ENCODE results near the gene PDE1C.

GRCh38 chr7:31874631-31875386, 195.4 kb downstream of the PDE1C start:
- no peak for TF ChIP-seq ZFX (IDR thresholded peaks at IDR 0.05)
- TF ChIP-seq, protein P1, sequence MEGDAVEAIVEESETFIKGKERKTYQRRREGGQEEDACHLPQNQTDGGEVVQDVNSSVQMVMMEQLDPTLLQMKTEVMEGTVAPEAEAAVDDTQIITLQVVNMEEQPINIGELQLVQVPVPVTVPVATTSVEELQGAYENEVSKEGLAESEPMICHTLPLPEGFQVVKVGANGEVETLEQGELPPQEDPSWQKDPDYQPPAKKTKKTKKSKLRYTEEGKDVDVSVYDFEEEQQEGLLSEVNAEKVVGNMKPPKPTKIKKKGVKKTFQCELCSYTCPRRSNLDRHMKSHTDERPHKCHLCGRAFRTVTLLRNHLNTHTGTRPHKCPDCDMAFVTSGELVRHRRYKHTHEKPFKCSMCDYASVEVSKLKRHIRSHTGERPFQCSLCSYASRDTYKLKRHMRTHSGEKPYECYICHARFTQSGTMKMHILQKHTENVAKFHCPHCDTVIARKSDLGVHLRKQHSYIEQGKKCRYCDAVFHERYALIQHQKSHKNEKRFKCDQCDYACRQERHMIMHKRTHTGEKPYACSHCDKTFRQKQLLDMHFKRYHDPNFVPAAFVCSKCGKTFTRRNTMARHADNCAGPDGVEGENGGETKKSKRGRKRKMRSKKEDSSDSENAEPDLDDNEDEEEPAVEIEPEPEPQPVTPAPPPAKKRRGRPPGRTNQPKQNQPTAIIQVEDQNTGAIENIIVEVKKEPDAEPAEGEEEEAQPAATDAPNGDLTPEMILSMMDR (conservative IDR thresholded peaks at IDR 0.05), result no peak
